GM18867 (cell line): Measurements from ENCODE around the gene ACAA2.
"Not testable (repeated sequence)": the region's sequence is repeated elsewhere in the genome, so short reads cannot be mapped to it uniquely, and the experiment has no call there.

ENCODE experiments used
- ATAC-seq: cut with Tn5 transposase; IDR thresholded peaks from one replicate; pipeline ENCODE4 v1.9.1; 2021; ENCODE audit warnings: mild to moderate bottlenecking, moderate library complexity; ENCODE audit not compliant: unreplicated experiment

The ACAA2 gene

DNA sequence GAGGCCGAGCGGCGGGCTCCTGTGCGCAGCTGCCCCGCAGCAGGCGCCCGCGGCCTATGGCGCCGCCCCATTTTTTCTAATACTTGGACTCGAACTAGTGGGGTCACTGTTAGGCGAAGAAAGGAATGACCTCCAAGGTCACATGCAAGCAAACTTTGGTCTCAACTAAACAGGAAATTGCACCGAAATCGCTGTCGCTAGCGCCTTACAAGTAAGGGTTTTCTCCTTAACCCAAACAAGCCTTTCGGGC is 339 bp downstream of the ACAA2 start:
- peak; percentile 30 for ATAC-seq

DNA sequence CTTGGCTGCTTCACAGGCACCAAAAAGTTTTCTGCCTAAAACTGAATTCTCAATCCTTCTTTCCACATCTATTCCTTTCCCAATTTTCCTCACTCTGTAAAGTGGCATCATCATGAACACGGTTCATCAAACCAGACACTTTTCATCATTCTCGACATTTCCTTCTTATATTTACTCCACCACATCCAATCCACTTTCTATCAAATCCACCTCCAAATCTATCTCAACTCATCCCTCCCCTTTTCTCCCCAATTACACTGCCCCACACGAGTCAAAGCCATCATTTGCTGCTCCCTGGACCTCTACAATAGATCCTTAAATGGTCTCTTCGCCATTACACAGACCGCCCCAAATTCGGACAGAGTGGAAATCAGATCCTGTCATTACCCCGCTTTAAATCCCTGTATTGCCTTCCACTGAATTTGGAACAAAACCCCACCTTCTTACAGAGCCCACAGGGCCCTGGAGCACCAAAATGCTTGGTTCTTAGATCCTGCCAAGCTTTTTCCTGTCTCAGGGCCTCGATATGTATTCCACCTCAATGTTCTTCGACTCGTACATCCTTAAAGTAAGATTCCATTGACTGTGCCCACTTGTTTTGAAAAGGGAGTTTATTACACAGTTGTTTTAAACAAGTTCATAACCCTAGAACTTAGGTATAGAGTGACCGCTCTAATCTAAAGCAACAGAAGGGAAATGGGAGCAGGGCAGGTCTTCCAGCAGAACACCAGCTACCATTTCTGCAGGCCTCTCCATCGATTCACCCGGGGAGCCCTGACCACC is 856 bp downstream of the ACAA2 start:
- no peak for ATAC-seq

DNA sequence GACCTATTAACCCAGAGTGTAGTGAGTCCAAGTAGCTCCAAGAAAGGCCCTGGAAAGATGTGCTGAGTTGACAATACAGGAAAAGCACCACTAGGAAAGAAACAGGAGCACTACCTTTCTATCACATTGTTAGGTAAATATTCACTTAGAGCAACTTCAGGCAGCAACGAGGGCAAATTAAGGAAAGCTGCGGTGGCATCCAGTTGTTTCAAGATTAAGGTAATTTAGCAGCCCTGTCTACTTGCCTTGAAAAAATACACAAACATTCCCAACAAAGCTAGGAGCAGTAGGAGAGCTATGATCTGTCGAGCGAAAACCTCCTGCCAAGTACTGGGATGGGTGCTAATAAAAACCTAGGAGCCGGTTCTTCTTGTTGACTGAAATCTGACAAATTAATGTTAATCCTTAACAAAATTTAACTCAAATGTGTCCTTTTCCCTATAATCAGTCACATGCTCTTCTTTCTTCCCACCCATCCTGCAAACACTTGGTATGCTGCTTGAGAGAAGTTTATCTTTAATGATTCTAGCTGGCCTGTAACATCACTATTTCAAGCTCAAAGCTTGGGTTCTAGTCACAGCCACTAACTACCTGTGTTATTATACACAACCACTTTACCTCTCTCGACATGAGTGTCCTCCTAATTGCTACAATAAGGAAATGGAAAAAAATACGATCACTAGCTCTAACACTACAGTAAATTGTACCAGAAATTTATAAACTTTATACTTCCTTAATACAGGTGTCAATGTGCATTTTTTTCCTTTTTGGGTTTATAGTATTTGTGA is 2.0 kb downstream of the ACAA2 start:
- ATAC-seq = no peak

DNA sequence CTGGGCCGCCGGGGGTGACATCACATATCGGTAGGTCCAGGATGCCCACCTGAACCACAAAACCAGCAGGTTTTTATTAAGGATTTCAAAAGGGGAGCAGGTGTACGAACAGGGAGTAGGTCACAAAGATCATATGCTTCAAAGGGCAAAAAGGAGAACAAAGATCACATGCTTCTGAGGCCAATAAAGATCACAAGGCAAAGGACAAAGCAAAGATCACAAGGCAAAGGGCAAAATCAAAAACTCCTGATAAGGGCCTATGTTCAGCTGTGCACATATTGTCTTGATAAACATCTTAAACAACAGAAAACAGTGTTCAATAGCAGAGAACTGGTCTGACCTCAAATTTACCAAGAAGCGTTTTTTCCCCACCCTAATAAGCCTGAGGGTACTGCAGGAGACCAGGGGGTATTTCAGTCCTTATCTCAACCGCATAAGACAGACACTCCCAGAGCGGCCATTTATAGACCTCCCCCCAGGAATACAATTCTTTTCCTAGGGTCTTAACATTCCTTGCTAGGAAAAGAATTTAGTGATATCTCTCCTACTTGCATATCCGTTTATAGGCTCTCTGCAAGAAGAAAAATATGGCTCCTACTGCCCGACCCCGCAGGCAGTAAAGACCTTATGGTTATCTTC is 4.7 kb downstream of the ACAA2 start:
- not testable (repeated sequence) for ATAC-seq

DNA sequence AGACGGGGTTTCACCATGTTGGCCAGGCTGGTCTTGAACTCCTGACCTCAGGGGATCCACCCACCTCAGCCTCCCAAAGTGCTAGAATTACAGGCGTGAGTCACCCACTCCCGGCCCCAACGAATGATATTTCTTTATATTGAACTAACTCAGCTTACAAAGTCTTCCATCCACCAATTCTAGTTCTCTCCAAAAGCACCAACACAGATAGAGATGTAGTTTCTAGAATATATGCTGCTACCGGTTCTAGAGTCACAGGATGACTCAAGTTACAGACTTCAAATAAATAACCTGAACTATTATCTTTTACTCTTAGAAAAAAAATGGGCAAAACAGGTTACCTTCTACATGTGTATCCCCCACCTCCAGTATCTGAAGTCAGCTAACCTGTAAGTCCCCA is 9.2 kb downstream of the ACAA2 start:
- no peak for ATAC-seq

DNA sequence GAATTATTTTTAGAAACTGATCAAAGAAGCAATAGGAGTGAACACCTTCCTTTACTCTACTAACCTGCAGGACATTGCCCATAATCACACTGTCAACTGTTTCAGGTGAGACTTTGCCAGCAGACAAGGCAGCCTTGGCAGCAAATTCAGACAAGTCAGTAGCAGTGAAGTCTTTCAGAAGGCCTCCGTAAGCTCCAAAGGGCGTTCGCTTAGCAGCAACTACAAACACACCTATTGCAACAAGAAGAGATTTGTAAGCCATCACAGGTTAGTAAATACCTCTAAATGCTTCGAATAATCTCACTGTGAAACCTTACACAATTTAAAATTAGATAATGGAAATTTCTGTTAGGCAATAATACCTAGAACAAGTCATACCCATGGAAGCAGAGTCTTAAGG is 10.7 kb downstream of the ACAA2 start:
- ATAC-seq = no peak

DNA sequence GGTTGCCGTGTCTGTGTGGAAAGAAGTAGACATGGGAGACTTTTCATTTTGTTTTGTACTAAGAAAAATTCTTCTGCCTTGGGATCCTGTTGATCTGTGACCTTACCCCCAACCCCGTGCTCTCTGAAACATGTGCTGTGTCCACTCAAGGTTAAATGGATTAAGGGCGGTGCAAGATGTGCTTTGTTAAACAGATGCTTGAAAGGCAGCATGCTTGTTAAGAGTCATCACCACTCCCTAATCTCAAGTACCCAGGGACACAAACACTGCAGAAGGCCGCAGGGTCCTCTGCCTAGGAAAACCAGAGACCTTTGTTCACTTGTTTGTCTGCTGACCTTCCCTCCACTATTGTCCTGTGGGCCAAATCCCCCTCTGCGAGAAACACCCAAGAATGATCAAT is 12.8 kb downstream of the ACAA2 start:
- ATAC-seq = not testable (repeated sequence)

DNA sequence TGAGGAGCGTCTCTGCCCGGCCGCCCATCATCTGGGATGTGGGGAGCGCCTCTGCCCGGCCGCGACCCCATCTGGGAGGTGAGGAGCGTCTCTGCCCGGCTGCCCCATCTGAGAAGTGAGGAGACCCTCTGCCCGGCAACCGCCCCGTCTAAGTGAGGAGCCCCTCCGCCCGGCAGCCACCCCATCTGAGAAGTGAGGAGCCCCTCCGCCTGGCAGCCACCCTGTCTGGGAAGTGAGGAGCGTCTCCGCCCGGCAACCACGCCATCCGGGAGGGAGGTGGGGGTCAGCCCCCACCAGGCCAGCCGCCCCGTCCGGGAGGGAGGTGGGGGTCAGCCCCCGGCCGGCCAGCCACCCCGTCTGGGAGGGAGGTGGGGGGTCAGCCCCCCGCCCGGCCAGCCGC is 13.5 kb downstream of the ACAA2 start:
- ATAC-seq = not testable (repeated sequence)

DNA sequence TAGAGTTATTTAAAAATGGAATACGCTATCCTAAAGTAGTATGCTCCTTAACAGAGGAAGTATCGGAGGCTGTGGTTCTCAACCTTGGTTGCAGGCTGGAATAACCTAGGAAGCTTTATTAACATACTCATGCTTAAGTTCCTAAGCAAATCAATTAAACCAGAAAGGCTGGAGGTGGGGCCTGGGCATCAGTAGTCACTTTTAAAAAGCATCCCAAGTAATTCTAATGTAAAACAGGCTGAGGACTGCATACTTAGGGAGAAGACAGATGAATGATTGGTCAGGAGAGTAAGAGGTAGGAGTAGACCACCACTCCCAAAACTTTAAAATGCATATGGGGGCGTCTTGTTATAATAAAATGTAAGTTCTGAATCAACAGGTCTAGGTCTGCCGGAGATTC is 15.3 kb downstream of the ACAA2 start:
- no peak for ATAC-seq

DNA sequence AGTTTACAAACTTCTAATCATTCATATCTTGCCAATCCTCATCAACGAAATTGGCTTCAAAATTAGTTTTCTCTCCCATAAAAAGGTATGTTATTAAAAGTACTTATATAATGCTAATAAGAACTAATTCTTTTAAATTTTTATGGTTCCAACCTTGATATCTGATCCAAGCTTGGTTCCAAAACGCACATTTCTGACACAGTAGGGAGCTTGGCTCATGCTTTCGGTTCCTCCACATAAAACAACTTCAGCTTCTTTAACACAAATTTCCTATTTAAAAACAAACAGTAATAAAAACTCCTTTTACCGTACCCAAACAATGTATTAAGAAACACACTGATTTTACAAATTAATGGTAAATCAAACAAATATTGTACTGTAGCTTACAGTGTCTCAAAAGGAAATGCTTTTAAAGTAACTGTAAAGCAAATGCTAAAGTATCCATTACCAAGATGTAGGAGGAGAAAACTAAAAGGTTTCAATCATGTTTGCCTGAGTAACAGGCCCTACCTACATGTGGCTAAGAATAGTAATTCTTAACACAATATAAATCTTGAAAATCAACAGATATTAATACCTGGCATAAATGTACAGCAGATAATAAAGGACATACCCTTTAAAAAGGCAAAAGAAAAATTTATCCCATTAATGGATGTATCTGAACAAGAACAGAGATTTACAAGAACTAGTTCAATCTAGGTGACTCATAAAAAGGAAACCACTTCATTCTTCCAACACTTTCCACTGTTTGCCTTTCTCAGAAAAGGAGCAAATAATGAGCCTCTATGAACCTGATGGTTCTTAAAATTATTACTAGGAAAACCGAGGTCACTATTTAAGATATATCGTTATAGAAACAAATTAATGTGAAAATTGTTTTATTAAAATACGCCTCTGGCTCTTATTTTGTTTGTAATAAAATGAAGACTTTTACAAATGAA is 17.5 kb downstream of the ACAA2 start:
- no peak for ATAC-seq

DNA sequence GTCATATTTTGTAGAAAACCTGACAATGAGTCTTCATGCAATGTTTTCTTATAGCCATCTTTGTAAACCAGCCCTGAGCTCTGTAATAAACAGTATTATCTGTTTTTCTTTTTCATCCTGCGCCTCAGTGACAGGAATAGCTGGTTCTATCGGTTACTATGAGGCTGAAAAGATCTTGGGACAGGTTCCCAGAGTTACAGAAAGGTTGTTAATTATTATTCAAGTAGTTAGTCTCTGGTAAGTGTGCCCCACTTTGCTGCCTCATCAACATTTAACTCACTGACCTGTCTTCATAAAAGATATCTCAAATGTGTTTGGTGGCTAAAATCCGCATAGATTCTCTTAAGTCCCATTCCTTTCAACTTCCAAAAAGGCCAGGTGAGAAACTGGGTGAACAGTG is 18.6 kb downstream of the ACAA2 start:
- no peak for ATAC-seq

DNA sequence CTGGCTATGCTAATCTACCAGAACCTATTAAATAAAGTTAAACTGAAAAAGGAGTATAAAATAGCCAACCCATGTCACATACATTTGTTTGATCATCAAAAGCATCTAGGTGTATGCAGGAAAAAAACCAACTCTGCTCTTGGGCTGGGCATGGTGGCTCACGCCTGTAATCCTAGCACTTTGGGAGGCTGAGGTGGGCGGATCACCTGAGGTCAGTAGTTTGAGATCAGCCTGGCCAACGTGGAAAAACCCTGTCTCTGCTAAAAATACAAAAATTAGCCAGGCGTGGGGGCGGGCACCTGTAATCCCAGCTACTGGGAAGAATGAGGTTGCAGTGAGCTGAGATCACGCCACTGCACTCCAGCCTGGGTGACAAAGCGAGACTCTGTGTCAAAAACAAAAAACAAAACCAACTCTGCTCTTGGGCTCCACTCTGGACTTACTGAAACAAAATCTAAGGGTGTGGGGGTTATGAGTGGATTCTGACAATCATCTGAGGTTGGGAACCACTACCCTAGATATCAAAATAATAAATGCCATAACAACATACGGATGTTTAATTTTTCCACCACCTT is 23.7 kb downstream of the ACAA2 start:
- ATAC-seq = not testable (repeated sequence)

DNA sequence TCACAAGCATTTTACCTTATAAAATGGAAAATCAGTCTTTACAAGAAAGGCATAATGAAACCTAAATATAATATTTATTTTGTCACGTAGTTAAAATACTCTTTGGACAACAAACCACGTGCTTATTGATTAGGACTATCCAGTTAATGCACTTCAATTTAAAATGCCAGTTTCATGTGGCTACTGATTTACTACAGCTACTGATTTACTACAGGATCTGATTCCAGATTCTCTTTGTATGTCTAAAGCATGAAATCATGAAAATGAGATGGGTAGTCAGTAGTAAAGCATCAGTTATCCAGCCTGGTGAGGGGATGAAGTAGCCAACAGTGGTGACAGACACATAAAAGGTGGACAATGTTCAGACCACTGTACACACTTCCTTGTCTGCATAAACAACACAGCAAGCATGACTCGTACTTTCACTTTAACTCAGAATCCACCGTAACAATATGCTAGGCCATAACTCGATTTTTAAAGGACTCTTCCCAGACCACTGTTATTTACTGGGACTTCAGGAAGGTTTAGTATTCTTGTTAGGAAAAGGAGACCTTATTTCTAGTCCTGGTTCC is 24.9 kb downstream of the ACAA2 start:
- no peak for ATAC-seq

DNA sequence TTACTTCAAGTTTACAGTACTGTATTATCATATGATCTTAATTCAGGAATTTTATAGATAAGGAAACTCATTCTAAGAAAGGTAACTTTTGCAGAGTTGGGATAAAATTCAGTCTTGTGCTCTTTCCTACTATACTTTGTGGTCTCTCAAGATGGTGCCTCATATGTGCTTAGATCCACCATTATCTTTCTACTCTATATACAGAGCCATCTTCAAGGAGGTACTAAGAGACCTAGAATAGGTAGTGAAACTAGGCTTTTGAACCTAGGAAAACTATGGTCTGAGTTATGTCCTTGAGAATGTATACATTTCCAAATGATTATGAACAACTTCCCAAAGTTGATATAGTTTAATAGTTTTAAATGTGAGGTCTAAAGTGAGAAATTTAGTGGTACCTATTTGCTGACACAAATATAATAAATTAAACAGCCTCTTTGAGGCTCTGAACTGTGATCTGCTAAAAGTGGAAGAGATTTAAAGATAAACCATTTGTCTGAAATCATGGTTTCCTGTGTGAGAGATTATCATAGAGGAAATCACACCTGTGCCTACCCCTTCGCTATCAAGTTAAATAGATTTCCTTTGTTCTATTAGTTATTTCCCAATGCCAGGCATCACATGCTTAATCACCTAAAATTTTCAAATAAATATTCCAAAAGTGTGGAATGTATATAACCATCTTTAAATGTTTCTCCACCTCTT is 27.2 kb downstream of the ACAA2 start:
- ATAC-seq = no peak

DNA sequence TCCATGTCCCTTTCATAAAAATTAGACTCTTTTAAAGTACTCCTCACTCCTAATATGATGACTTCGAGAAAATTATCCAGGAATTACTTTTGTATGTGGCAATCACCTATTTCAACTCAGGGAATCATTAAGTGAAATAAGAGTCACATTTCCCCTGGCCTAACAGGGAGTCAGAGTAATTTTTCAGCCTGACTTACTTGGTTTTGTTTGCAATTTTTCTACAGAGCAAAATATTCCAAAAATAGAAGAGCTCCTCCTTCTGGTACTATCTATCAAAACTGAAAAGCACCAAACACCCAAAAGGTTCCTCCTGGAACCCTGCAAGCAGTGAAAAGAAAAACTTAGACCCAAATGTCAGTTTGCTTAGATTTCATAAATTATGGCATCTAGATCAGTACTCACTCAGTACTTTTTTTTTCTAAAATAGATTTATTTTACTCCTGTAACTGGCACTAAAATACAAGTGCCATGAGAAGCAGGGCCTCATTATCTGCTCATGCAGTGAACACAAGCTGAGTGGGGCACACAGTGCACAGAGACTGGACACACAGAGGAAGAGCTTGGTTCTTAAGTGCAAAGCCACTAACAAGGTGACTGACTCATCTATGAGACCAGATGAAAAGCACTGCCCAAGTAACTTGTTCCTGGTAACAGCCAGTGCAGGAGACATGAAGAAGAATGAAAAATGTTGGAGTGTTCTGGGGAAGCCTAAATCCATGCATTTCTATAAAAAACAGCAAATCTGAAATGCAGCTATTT is 28.7 kb downstream of the ACAA2 start:
- no peak for ATAC-seq

DNA sequence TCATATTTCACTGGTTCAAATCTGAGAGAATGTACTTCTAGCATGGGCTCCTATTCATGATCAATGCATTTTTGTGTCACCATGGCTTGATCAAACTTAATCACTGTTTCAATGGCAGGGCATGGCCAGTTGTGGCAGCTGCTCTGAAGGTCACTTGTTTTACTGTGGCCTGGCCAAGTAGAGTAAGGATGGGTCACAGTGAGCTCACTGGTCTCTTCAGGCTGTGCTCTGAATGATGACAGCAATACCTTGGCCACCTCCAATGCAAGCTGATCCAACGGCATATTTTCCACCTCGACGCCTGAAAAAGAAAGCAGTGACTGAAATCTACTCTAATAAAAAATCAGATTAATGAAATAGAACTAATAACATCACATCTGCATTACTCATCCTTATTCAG is 29.7 kb downstream of the ACAA2 start:
- not testable (repeated sequence) for ATAC-seq

DNA sequence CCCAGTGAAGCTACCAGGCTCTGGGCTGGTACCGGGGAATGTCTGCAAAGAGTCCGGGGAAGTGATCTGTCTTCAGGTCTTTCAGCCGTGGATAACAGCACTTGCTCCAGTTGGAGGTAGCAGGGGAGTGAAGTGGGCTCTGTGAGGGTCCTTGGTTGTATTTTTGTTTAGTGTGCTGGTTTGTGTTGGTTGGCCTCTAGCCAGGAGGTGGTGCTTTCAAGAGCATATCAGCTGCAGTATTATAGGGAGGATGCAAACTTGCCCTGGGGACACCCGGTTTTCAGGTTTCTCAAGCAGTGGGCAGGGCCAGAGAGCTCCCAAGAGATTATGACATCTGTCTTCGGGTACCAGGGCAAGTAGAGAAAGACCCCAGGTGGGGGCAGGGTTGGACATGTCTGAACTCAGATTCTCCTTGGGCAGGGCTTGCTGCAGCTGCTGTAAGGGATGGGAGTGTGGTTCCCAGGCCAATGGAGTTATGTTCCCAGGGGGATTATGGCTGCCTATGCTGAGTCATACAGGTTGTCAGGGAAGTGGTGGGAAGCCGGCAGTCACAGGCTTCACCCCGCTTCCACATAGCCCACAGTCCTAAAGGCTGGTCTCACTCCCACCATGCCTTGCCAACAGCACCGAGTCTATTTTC is 34.4 kb downstream of the ACAA2 start:
- no peak for ATAC-seq

DNA sequence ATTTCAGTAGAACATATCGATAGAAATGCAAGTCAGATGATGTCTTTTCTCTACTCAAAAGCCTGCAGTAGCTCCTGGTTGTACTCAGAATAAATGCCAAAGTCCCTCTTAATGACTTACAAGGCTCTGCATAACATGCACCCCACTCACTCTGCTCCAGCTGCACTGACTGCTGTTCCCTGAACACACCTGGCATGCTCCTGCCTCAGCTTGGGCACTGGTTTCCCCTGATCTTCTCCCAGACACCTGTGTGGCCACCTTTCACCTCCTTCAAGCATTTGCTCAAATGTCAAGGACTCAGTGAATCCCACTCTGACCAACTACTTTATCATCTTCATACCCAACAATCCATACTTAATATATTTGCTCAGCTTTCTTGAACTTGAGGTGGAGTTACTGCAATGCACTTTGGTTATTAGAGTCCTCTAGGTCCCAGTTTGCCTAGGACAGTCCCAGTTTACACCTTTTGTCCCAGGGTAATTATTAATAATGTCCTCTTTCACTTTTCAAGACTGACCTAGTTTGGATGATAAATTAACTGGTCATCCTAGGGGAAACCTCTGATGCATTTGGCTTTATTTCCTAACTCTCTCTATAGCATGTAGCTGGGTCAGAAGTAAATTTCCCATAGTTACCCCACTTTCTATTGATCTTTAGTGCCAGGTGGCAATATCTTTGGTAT is 44.1 kb downstream of the ACAA2 start:
- no peak for ATAC-seq
